Liver (tissue), 9 donors: ENCODE data around the gene CAPN10. TPM values are rescaled to one million over a fixed set of nuclear protein-coding genes. Genes with fewer than 3 reads are reported as not detected.

Experiments used
- DNase-seq: peaks from one replicate; pipeline ENCODE4 v3.0.0-alpha.2; 2017; ENCODE audit warnings: low spot score
- H3K27ac ChIP-seq, 2 donors: one replicate each; pipeline ENCODE4 v1.7.0; 2013; ENCODE audit warnings: inconsistent platforms in 2 of 2, low read length in 2 of 2, control low read depth in 1 of 2, low read depth in 1 of 2, mild to moderate bottlenecking in 1 of 2
- H3K27me3 ChIP-seq, 4 donors: one replicate each; pipeline versions ENCODE4 v1.6.1 to v1.7.0; 2013; ENCODE audit warnings: low read length in 3 of 4, inconsistent platforms in 1 of 4, mild to moderate bottlenecking in 1 of 4, moderate library complexity in 1 of 4; ENCODE audit not compliant: control insufficient read depth in 4 of 4, insufficient read depth in 4 of 4
- H3K36me3 ChIP-seq, 4 donors: one replicate each; pipeline versions ENCODE4 v1.6.1 to v1.7.0; 2013; ENCODE audit warnings: low read length in 3 of 4, mild to moderate bottlenecking in 3 of 4, low read depth in 1 of 4, moderate library complexity in 1 of 4; ENCODE audit not compliant: control insufficient read depth in 4 of 4, insufficient read depth in 3 of 4
- H3K4me1 ChIP-seq, 4 donors: one replicate each; pipeline versions ENCODE4 v1.6.1 to v1.7.0; 2013; ENCODE audit warnings: low read length in 3 of 4, mild to moderate bottlenecking in 3 of 4, moderate library complexity in 1 of 4; ENCODE audit not compliant: control insufficient read depth in 4 of 4, insufficient read depth in 4 of 4
- H3K4me3 ChIP-seq, 3 donors: one replicate each; pipeline versions ENCODE4 v1.6.1 to v1.7.0; 2013; ENCODE audit warnings: low read length in 3 of 3, control low read depth in 1 of 3, low read depth in 1 of 3, mild to moderate bottlenecking in 1 of 3
- H3K9ac ChIP-seq, 2 donors: one replicate each; pipeline ENCODE4 v1.7.0; 2013; ENCODE audit warnings: low read length in 2 of 2, mild to moderate bottlenecking in 2 of 2, moderate library complexity in 2 of 2, control low read depth in 1 of 2, low read depth in 1 of 2
- H3K9me3 ChIP-seq, 4 donors: one replicate each; pipeline versions ENCODE4 v1.6.1 to v1.7.0; 2013; ENCODE audit warnings: low read length in 3 of 4; ENCODE audit not compliant: control insufficient read depth in 4 of 4
- EGR1 ChIP-seq, 2 donors: IDR thresholded peaks; 2 replicates each; pipeline ENCODE4 v1.6.1; 2016 to 2018; ENCODE audit warnings: antibody characterized with exemption in 2 of 2, low read depth in 2 of 2
- FOXA1 ChIP-seq: IDR thresholded peaks from 2 replicates; pipeline ENCODE4 v1.6.1; 2016; ENCODE audit warnings: antibody characterized with exemption
- FOXA2 ChIP-seq: IDR thresholded peaks from 2 replicates; pipeline ENCODE4 v1.6.1; 2016; ENCODE audit warnings: antibody characterized with exemption
- GABPA ChIP-seq, 2 donors: IDR thresholded peaks in 1 of 2; conservative IDR thresholded peaks in 1 of 2; 2 replicates each; pipeline ENCODE4 v1.6.1; 2016; ENCODE audit warnings: antibody characterized with exemption in 2 of 2, mild to moderate bottlenecking in 1 of 2, moderate library complexity in 1 of 2
- HNF4A ChIP-seq, 2 donors: conservative IDR thresholded peaks; 2 replicates each; pipeline ENCODE4 v1.6.1; 2016; ENCODE audit warnings: antibody characterized with exemption in 2 of 2, mild to moderate bottlenecking in 2 of 2
- JUND ChIP-seq, 2 donors: IDR thresholded peaks; 2 replicates each; pipeline ENCODE4 v1.6.1; 2016; ENCODE audit warnings: antibody characterized with exemption in 2 of 2
- NR2F2 ChIP-seq: IDR thresholded peaks from 2 replicates; pipeline ENCODE4 v1.6.1; 2016; ENCODE audit warnings: antibody characterized with exemption
- RXRA ChIP-seq, 2 donors: IDR thresholded peaks; 2 replicates each; pipeline ENCODE4 v1.6.1; 2017 to 2018; ENCODE audit warnings: antibody characterized with exemption in 2 of 2, mild to moderate bottlenecking in 1 of 2
- SP1 ChIP-seq: IDR thresholded peaks from 2 replicates; pipeline ENCODE4 v1.6.1; 2018; ENCODE audit warnings: antibody characterized with exemption, mild to moderate bottlenecking
- WGBS: extraction: QIAGEN DNeasy Blood & Tissue Kit; methylation state at CpG from one replicate; pipeline ENCODE4 v1.1.7; 2013; 5-methylcytosine and 5-hydroxymethylcytosine counted together
- polyA plus RNA-seq, 2 donors: library from polyadenylated mRNA; stranded (reverse) in 1 of 2; unstranded in 1 of 2; fragments of 200-250 nt in 1 of 2; fragments of >200 nt in 1 of 2; fragmentation: Nextera tagmentation in 1 of 2; extraction: Ambion mirVana in 1 of 2; gene quantifications; one replicate each; pipeline versions ENCODE4 v1.2.1 to v1.2.3, GENCODE V29; 2013 to 2015
- total RNA-seq, 2 donors: library from RNA; depleted of rRNA; stranded (reverse); fragments of >200 nt; gene quantifications; one replicate each; pipeline ENCODE4 v1.2.3, GENCODE V29; 2014
- TF ChIP-seq, protein P1 (sequence below): IDR thresholded peaks from 2 replicates; pipeline ENCODE4 v1.6.1; 2016; ENCODE audit warnings: antibody characterized with exemption, mild to moderate bottlenecking
- TF ChIP-seq, protein P2 (sequence below): IDR thresholded peaks from 2 replicates; pipeline ENCODE4 v1.6.1; 2016; ENCODE audit warnings: antibody characterized with exemption
- TF ChIP-seq, protein P3 (sequence below): fragments of 150-350 bp; IDR thresholded peaks from 2 replicates; pipeline ENCODE4 v1.5.1; 2017; ENCODE audit warnings: improper control_type of control experiment, low read depth, low read length; ENCODE audit not compliant: missing input control
- donor health status: healthy.
- donor health status: healthy.
- donor health status: healthy.
- donor health status: healthy.
- donor health status: healthy.

The CAPN10 gene
- total and polyA plus RNA-seq, 4 donors: 4.8 to 11.3 (median 6.5) TPM

DNA sequence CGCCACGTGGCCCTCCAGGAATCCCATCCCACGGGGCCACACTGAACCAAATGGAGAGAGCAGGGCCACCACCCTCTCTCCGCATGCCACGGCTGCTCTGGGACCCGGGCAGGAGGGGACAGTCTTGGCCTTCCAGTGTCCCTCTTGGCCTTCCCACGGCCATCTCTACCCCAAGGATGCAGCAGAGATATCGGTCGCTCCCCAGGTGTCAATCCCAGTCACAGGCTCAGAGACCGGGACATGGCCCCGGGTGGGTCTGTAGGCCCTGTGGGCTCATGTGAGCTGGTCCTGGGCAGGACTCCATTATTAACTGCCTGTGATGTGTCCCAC, 15.3 kb downstream of the CAPN10 start:
- no peak for TF ChIP-seq SP1
- TF ChIP-seq FOXA2: no peak
- TF ChIP-seq EGR1 (IDR thresholded peaks at IDR 0.05; ENCODE audit: low read depth in 2 of 2): no peak
- TF ChIP-seq, protein P1, sequence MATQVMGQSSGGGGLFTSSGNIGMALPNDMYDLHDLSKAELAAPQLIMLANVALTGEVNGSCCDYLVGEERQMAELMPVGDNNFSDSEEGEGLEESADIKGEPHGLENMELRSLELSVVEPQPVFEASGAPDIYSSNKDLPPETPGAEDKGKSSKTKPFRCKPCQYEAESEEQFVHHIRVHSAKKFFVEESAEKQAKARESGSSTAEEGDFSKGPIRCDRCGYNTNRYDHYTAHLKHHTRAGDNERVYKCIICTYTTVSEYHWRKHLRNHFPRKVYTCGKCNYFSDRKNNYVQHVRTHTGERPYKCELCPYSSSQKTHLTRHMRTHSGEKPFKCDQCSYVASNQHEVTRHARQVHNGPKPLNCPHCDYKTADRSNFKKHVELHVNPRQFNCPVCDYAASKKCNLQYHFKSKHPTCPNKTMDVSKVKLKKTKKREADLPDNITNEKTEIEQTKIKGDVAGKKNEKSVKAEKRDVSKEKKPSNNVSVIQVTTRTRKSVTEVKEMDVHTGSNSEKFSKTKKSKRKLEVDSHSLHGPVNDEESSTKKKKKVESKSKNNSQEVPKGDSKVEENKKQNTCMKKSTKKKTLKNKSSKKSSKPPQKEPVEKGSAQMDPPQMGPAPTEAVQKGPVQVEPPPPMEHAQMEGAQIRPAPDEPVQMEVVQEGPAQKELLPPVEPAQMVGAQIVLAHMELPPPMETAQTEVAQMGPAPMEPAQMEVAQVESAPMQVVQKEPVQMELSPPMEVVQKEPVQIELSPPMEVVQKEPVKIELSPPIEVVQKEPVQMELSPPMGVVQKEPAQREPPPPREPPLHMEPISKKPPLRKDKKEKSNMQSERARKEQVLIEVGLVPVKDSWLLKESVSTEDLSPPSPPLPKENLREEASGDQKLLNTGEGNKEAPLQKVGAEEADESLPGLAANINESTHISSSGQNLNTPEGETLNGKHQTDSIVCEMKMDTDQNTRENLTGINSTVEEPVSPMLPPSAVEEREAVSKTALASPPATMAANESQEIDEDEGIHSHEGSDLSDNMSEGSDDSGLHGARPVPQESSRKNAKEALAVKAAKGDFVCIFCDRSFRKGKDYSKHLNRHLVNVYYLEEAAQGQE: no peak
- TF ChIP-seq, protein P2, sequence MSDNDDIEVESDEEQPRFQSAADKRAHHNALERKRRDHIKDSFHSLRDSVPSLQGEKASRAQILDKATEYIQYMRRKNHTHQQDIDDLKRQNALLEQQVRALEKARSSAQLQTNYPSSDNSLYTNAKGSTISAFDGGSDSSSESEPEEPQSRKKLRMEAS: no peak
- TF ChIP-seq HNF4A (conservative IDR thresholded peaks at IDR 0.05): no peak
- TF ChIP-seq JUND (IDR thresholded peaks at IDR 0.05): no peak
- no peak for TF ChIP-seq GABPA (IDR thresholded peaks at IDR 0.05 in 1 of 2, conservative IDR thresholded peaks at IDR 0.05 in 1 of 2)
- TF ChIP-seq, protein P3, sequence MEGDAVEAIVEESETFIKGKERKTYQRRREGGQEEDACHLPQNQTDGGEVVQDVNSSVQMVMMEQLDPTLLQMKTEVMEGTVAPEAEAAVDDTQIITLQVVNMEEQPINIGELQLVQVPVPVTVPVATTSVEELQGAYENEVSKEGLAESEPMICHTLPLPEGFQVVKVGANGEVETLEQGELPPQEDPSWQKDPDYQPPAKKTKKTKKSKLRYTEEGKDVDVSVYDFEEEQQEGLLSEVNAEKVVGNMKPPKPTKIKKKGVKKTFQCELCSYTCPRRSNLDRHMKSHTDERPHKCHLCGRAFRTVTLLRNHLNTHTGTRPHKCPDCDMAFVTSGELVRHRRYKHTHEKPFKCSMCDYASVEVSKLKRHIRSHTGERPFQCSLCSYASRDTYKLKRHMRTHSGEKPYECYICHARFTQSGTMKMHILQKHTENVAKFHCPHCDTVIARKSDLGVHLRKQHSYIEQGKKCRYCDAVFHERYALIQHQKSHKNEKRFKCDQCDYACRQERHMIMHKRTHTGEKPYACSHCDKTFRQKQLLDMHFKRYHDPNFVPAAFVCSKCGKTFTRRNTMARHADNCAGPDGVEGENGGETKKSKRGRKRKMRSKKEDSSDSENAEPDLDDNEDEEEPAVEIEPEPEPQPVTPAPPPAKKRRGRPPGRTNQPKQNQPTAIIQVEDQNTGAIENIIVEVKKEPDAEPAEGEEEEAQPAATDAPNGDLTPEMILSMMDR: no peak
- TF ChIP-seq RXRA (IDR thresholded peaks at IDR 0.05): no peak
- no peak for TF ChIP-seq NR2F2
- no peak for TF ChIP-seq FOXA1
- Histone ChIP-seq H3K4me3 (no peak overlapping the region), H3K9ac (no peak overlapping the region), H3K36me3 (peaks cover 0 to 11% (median 4%) of the 10 kb centered on the region in 4 donors), H3K9me3 (no peaks in the 10 kb centered on the region), H3K27me3 (no peaks in the 10 kb centered on the region), H3K4me1 (peaks cover 2 to 13% (median 8%) of the 10 kb centered on the region in 4 donors), H3K27ac (no peak overlapping the region)
- WGBS: 95% methylated on average over 11 of the region's 11 CpGs
- DNase-seq: no peak

DNA sequence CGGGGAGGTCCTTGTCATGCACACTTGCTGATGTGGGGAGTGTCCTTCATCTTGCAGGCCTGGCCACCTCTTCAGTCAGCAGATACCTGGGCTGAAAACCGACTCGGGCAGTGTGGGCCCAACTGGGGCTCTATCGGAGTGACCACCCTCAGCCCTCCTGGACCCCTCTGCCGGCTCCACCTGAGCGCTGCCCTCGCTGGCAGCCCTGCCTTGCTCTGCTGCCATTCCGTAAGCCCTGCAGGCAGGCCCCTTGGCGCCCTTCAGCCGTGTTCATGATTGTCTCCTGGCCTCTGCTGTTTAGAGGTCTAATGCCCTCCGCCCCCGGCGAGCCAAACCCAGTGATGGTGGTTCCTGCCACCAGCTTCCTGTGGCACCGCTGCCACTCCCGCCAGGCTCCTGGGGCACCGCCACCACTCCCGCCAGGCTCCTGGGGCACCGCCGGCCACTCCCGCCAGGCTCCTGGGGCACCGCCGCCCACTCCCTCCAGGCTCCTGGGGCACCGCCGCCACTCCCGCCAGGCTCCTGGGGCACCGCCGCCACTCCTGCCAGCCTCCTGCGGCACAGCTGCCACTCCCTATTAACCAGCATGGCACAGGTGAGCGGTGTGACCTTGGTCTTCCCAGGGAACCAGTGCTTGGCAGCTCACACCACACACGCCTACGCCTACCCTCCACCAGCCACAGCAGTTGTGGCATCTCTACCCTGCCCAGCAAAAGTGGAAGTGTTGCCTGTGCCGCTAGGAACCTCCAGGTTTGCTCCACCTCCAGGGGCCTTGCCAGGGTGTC, 15.9 kb downstream of the CAPN10 start:
- no peak for TF ChIP-seq RXRA (IDR thresholded peaks at IDR 0.05)
- no peak overlapping the region for H3K4me3 ChIP-seq
- H3K36me3 ChIP-seq: peaks cover 0 to 11% (median 4%) of the 10 kb centered on the region in 4 donors
- no peak for DNase-seq
- WGBS: 91% methylated on average over 32 of the region's 32 CpGs
- H3K4me1 ChIP-seq: peaks cover 2 to 11% (median 6%) of the 10 kb centered on the region in 4 donors
- no peak overlapping the region for H3K27ac ChIP-seq
- no peak overlapping the region for H3K9ac ChIP-seq
- H3K9me3 ChIP-seq: no peaks in the 10 kb centered on the region
- no peaks in the 10 kb centered on the region for H3K27me3 ChIP-seq
